Skeletal muscle satellite cell (primary cell): Measurements from ENCODE around the gene KDM4C.

Experiments used
- H3K27me3 ChIP-seq: 2 replicates; pipeline ENCODE4 v1.7.0; 2013; ENCODE audit warnings: low read length; ENCODE audit not compliant: control insufficient read depth, insufficient read depth
- H3K36me3 ChIP-seq: 2 replicates; pipeline ENCODE4 v1.7.0; 2013; ENCODE audit warnings: mild to moderate bottlenecking, control low read depth, low read length; ENCODE audit not compliant: insufficient read depth
- H3K4me1 ChIP-seq: 2 replicates; pipeline ENCODE4 v1.7.0; 2013; ENCODE audit warnings: low read length; ENCODE audit not compliant: control insufficient read depth, insufficient read depth
- H3K4me2 ChIP-seq: 2 replicates; pipeline ENCODE4 v1.7.0; 2013; ENCODE audit warnings: mild to moderate bottlenecking, low read length
- H3K4me3 ChIP-seq: 2 replicates; pipeline ENCODE4 v1.7.0; 2013; ENCODE audit warnings: low read length
- H3K9ac ChIP-seq: 2 replicates; pipeline ENCODE4 v1.7.0; 2013; ENCODE audit warnings: mild to moderate bottlenecking, low read depth, low read length, moderate library complexity
- H3K9me3 ChIP-seq: replicated peaks from 2 replicates; pipeline ENCODE4 v1.7.0; 2013; ENCODE audit warnings: mild to moderate bottlenecking, control low read depth, low read length

Gene KDM4C

DNA sequence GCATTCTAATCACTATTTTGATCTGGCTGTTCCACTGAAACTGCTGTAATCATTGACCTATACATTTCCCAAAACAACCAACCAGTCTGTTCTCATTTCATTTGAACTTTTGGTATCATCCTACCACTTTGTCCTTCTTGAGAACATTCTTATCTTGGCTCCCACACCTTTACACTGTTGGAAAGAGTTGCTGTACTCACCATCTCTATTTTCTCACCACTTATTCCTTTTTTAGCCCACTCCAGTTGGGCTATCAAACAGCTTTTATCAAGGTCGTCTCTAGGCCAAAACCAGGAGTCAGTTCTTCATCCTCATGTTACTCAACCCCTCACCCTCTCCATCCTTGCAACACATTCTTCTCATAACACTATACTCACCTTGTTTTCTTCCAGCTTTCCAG lies 170.1 kb downstream of the KDM4C start:
- Histone ChIP-seq H3K9me3 (no peaks in the 10 kb centered on the region), H3K4me1 (peaks cover 17% of the 10 kb centered on the region), H3K36me3 (no peaks in the 10 kb centered on the region), H3K4me2 (no peak overlapping the region), H3K9ac (no peak overlapping the region), H3K27me3 (no peaks in the 10 kb centered on the region), H3K4me3 (no peak overlapping the region)

DNA sequence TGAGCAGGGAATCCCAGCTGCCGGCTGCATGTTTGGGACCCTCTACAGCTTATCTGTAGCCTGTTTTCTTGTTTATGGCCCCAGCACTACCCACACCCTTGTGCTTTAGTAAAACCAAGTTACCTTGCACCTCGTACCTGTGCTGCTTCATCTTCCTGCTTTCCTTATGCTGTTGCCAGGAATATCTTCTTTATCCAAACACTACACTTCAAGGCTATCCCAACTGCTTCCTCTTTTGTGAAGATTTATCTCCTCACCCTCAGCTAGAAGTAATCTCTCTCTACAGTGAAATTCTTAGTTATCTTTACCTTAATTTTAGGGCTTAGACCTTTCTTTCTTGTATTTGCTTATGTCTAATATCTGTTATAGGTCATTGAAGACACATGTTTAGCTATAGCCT lies 171.1 kb downstream of the KDM4C start:
- Histone ChIP-seq H3K4me1 (peaks cover 17% of the 10 kb centered on the region), H3K27me3 (no peaks in the 10 kb centered on the region), H3K9me3 (no peaks in the 10 kb centered on the region), H3K9ac (no peak overlapping the region), H3K4me3 (no peak overlapping the region), H3K4me2 (no peak overlapping the region), H3K36me3 (no peaks in the 10 kb centered on the region)

DNA sequence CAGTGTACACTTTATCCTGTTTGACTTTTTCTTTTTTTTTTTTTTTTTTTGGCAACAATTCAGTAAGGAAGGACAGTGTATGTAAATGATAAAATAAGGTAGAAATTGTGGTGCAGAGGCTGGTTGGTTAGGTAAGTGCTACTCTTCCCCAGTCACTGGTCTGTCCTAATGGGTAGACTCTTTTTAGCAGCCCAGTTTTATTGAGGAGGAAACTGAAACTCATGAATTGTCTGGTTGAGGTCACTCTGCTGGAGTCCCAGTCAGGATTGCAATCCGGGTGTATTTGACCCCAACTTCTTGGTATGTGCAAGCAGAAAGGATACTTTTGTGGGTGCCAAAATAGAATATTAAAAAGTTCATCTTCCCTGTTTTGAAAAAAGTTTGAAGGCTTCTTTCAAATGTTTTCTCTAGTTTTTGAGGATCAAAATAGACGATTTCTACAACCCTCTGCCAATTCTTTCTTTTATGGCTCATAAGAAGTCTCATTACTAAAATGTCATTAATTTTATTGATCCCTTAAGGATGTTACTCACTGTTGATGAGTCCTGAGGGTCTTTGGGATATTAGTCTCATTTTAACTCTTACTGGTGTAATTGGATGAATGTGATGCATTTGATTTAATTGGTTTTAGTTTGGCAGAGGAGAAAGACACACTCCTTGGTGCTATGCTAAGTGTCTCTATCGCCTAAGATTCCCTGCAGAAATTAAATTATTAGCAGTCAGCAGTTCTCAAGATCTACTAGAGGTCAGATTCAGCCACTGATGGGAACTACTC lies 171.9 kb downstream of the KDM4C start:
- Histone ChIP-seq H3K4me3 (no peak overlapping the region), H3K36me3 (no peaks in the 10 kb centered on the region), H3K4me2 (no peak overlapping the region), H3K4me1 (peaks cover 17% of the 10 kb centered on the region), H3K27me3 (no peaks in the 10 kb centered on the region), H3K9me3 (no peaks in the 10 kb centered on the region), H3K9ac (no peak overlapping the region)

DNA sequence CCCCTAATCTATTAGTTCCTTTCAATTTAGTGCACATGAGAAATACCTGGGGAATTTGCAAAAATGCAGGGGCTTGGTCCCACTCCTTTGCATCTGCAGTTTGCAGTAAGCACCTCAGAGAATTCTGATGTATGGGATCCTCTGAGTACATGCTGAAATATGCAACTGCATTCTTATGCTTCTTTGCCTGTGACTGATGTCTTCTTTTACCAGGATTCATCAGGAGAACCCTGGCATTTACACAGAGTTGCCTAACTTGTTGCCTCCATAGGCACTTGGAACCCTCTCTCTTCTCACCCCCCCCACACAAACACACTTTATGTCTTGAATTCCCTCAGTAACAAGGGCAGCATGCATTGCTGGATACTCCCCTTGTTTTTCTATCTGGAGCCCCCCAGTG lies 173.1 kb downstream of the KDM4C start:
- Histone ChIP-seq H3K4me1 (peaks cover 17% of the 10 kb centered on the region), H3K27me3 (no peaks in the 10 kb centered on the region), H3K36me3 (no peaks in the 10 kb centered on the region), H3K9me3 (no peaks in the 10 kb centered on the region), H3K9ac (no peak overlapping the region), H3K4me3 (no peak overlapping the region), H3K4me2 (peak overlapping the region; percentile 69)

DNA sequence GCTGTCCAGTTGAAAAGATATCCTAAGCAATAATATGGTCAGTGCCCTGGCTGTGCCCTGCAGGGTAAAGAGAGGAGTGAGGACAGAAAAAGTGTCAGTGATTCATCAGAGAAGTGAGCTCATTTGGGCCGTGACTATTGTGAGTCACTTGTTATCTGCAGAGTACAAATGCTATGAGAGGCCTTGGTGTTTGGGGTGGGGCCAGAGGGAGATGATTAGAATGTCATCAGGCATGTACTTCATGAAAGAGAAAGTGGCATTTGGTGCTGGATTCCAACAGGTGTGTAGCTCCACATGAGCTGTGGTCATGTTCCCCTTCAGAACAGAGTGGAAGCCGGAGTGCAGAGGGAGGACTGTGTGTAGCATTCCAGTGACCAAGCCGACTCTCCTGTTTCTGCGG lies 174.1 kb downstream of the KDM4C start:
- peaks cover 17% of the 10 kb centered on the region for H3K4me1 ChIP-seq

DNA sequence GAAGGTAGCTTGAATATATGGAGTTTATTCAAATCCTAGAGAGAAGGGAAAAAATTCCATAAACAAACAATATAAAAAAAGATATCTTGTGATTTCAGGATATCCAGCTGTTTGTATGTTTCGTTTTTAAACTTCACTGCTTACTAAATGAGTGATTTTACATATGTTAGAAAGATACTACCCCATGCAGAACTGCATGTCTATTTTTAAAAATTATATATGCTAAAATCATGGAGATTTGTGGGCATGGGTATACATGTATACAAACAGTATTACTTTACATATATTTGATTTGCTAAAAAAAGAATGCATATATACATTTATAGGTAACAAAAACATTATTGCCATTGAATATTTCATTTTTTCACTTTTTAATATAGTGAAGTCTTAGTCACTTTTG lies 178.3 kb downstream of the KDM4C start:
- no peak overlapping the region for H3K4me3 ChIP-seq
- H3K9ac ChIP-seq: no peak overlapping the region
- H3K4me1 ChIP-seq: peaks cover 28% of the 10 kb centered on the region
- H3K36me3 ChIP-seq: no peaks in the 10 kb centered on the region
- no peaks in the 10 kb centered on the region for H3K9me3 ChIP-seq
- H3K27me3 ChIP-seq: no peaks in the 10 kb centered on the region
- no peak overlapping the region for H3K4me2 ChIP-seq

More for the DNA sequence above, 174.1 kb downstream of the KDM4C start:
- Histone ChIP-seq H3K27me3 (no peaks in the 10 kb centered on the region), H3K4me3 (peak overlapping the region; percentile 13), H3K9ac (no peak overlapping the region), H3K36me3 (no peaks in the 10 kb centered on the region), H3K4me2 (peak overlapping the region; percentile 65), H3K9me3 (no peaks in the 10 kb centered on the region)

DNA sequence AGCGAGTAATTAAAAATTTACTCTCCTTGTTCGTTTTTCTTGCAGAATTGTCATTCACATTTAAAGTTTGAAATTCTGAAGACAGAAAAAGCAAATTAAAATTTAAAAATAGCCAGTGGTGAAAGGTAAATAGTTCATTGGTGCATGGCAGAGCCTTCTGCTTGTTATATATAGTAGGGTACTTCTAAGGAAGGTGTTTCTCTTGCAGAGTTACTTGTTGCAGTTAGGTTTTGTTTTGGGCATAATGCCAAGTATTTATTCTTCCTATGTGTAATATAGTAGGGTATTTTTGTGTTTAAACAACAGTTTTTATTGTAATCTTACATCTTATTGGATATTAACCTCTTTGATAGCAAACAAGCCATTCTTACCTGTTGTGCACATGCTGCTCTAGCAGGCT lies 179.4 kb downstream of the KDM4C start:
- Histone ChIP-seq H3K36me3 (no peaks in the 10 kb centered on the region), H3K9ac (no peak overlapping the region), H3K4me2 (no peak overlapping the region), H3K9me3 (no peaks in the 10 kb centered on the region), H3K4me1 (peaks cover 17% of the 10 kb centered on the region), H3K4me3 (no peak overlapping the region), H3K27me3 (no peaks in the 10 kb centered on the region)

DNA sequence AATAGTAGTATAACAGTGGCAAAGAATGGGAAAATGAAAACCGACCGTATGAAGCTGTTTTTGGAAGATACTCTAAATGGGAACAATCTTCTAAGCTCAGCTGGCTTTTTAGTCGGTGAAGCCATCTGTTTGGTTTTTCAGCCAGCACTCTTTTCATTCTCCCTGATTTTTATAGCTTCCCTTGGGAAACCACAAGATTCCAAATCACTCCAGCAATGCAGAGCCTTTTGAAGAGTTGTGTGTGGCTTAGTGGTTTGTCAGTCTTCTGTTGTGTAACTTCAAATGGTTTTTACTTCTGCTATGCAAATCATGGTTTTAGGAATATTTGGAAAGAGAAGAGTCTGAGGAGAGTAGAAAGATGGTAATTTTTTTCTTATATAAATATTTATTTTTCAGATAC lies 180.7 kb downstream of the KDM4C start:
- Histone ChIP-seq H3K9ac (no peak overlapping the region), H3K36me3 (no peaks in the 10 kb centered on the region), H3K4me2 (peak overlapping the region; percentile 59), H3K4me1 (peaks cover 18% of the 10 kb centered on the region), H3K27me3 (no peaks in the 10 kb centered on the region), H3K9me3 (no peaks in the 10 kb centered on the region), H3K4me3 (no peak overlapping the region)

DNA sequence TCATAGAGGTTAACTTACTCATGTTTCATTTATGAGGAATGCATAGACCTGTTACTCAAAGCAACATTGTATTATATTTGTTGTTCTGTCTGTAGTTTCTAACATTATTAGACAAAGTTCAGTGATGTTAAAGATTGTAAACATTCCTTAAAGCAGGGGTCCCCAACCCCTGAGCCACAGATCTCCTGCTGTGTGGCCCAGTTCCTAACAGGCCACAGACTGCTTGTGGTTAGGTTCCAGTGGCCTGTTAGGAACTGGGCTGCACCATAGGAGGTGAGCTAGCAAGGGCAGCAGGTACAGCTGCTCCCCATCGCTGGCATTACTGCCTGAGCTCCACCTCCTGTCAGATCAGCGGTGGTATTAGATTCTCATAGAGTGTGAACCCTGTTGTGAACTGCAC lies 181.1 kb downstream of the KDM4C start:
- no peaks in the 10 kb centered on the region for H3K36me3 ChIP-seq
- no peak overlapping the region for H3K4me3 ChIP-seq
- H3K4me2 ChIP-seq: peak overlapping the region; percentile 36
- H3K9me3 ChIP-seq: no peaks in the 10 kb centered on the region
- no peak overlapping the region for H3K9ac ChIP-seq
- H3K4me1 ChIP-seq: peaks cover 22% of the 10 kb centered on the region
- H3K27me3 ChIP-seq: no peaks in the 10 kb centered on the region

DNA sequence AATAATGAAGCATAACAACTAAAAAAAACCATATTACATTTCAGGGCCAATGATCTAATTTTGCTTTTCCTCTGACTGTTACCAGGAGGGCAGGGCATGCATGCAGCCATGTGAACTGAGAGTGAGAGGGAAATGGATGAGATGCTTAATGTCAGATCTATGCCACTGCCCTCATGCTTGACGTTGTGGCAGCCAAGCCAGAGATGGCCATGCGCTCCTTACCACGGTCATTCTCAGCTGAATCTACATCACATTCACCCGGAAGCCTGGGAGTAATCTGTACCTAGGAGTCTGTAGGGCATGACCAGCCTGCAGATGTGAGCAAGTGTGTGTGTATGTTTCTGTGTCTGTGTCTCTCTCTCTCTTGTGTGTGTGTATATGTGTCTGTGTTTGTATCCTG lies 183.7 kb downstream of the KDM4C start:
- Histone ChIP-seq H3K36me3 (no peaks in the 10 kb centered on the region), H3K9ac (no peak overlapping the region), H3K4me2 (no peak overlapping the region), H3K27me3 (no peaks in the 10 kb centered on the region), H3K4me3 (no peak overlapping the region), H3K4me1 (peaks cover 44% of the 10 kb centered on the region), H3K9me3 (no peaks in the 10 kb centered on the region)

DNA sequence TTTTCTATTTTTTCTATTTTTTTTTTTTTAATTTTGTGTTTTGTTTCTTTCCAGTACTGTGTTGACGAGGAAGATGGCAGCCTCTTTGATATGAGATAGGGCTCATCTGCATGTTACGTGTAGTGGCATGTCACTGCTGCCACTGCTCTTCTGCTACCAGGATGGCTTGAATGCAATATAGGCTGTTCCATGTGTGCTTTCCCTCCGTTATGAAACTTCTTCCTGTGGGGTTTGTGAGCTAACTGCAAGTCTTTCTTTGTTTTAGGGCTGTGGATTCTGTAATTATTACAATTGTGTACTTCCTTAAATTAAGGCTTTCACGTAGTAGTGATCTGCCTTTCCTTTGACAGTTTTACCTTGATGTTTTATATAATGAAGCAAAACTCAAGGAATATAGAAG lies 184.6 kb downstream of the KDM4C start:
- peaks cover 44% of the 10 kb centered on the region for H3K4me1 ChIP-seq
- H3K36me3 ChIP-seq: no peaks in the 10 kb centered on the region
- H3K27me3 ChIP-seq: no peaks in the 10 kb centered on the region
- H3K4me3 ChIP-seq: no peak overlapping the region
- no peaks in the 10 kb centered on the region for H3K9me3 ChIP-seq
- no peak overlapping the region for H3K4me2 ChIP-seq
- H3K9ac ChIP-seq: no peak overlapping the region

DNA sequence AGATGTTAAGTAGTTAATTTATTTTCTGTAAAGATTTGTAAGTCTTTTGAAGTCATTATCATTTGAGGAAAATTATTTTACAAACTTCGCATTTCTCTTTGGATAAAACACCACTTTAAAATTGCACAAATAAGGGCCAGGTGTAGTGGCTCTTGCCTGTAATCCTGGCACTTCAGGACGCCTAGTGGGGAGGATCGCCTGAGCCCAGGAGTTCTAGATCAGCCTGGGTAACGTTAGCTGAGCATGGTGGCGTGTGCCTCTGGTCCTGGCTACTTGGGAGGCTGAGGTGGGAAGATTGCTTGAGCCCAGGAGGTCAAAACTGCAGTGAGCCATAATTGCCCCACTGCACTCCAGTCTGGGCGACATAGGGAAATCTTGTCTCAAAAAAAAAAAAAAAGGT lies 185.5 kb downstream of the KDM4C start:
- no peak overlapping the region for H3K4me2 ChIP-seq
- H3K36me3 ChIP-seq: no peaks in the 10 kb centered on the region
- H3K27me3 ChIP-seq: no peaks in the 10 kb centered on the region
- no peaks in the 10 kb centered on the region for H3K9me3 ChIP-seq
- H3K4me3 ChIP-seq: no peak overlapping the region
- H3K9ac ChIP-seq: no peak overlapping the region
- peaks cover 37% of the 10 kb centered on the region for H3K4me1 ChIP-seq
